Subcutaneous adipose tissue (tissue), 4 donors: ENCODE results near the gene ELFN2. TPM values are rescaled to one million over a fixed set of nuclear protein-coding genes. Genes with fewer than 3 reads are reported as not detected.

Experiments used
- CTCF ChIP-seq: fragments of 450-650 bp; IDR thresholded peaks from one replicate; pipeline ENCODE4 v1.5.1; 2016; ENCODE audit warnings: low read depth, mild to moderate bottlenecking, control low read depth, antibody characterized with exemption, moderate library complexity
- total RNA-seq, 4 donors: library from RNA; depleted of rRNA; stranded (reverse); fragments of >200 nt; gene quantifications; one replicate each; pipeline ENCODE4 v1.1.0, GENCODE V29; 2016

Gene ELFN2
- total RNA-seq, 4 donors from 2014 or later, result not detected

DNA sequence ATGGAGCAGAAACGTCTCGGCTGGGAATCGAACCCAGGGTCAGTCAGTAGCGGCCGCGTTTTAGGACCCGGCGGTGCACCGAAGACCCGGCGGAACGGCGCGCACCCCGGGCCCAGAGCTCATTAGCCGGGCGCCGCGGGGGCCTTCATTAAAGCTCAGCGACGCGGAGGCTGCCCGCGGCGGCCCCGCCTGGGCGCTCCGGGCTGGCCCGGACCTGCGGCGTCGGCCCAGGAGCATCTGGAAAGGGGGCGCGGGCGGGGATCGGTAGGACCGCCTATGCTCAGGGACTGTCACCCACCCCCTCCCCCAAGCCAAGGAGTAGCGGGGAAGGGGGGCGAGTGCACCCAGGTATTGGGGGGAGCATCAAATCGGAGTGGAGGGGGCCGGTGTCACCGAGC, 92.8 kb downstream of the ELFN2 start:
- no peak for TF ChIP-seq CTCF

- no peak for TF ChIP-seq CTCF
Measured at GRCh38 chr22:37333724-37334460, 93.4 kb downstream of the ELFN2 start.

DNA sequence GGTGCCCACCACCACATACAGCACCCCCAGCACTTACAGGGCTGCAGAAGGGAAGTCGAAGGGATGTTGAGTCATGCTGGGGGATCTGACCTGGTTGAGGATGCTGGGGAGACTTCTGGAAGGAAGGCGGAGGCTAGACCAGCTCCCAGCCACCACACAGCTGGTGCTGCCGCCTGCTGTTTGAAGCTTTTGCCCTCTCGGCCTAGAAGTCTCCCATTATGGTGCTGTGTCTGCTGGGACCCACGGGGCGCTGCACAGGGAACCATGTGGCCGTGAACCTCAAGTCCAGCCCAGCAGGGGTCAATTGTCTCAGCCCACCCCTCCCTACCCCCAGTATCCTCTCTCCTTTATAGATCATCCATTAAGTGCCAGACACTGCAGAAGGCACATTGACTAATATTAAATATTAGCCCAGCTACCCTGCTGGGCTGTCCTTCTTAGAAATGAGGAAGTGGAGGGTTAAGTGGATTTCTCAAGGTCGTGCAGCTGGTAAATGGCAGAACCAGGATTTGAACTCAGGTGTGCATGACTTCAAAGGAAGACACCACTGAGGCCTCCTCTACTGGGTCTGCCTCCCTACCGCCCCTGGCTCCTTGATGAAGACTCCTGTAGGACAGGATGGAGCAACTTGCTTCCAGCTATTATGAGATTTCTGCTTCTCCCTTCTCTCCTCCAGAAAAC, 95.3 kb downstream of the ELFN2 start:
- TF ChIP-seq CTCF, result no peak

DNA sequence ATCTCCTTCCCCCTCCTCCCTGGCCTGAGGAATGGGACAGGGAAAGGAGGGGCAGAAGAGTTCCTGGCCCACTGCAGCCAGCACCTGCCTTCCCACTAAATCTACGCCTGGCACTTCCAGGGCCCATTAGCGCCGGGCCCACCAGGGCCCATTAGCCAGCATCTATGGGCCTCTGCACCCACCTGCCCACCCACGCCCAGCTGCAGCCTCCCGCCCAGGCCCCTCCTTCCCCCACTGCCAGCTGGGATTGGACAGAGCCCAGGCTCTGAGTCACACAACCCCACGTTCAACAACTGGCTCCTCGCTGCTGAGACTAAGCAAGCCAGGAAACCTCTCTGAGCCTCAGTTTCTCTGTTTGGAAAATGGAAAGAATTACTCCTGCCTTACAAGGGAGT, 96.2 kb downstream of the ELFN2 start:
- no peak for TF ChIP-seq CTCF

- no peak for TF ChIP-seq CTCF
Measured at GRCh38 chr22:37330200-37331033, 96.9 kb downstream of the ELFN2 start.

DNA sequence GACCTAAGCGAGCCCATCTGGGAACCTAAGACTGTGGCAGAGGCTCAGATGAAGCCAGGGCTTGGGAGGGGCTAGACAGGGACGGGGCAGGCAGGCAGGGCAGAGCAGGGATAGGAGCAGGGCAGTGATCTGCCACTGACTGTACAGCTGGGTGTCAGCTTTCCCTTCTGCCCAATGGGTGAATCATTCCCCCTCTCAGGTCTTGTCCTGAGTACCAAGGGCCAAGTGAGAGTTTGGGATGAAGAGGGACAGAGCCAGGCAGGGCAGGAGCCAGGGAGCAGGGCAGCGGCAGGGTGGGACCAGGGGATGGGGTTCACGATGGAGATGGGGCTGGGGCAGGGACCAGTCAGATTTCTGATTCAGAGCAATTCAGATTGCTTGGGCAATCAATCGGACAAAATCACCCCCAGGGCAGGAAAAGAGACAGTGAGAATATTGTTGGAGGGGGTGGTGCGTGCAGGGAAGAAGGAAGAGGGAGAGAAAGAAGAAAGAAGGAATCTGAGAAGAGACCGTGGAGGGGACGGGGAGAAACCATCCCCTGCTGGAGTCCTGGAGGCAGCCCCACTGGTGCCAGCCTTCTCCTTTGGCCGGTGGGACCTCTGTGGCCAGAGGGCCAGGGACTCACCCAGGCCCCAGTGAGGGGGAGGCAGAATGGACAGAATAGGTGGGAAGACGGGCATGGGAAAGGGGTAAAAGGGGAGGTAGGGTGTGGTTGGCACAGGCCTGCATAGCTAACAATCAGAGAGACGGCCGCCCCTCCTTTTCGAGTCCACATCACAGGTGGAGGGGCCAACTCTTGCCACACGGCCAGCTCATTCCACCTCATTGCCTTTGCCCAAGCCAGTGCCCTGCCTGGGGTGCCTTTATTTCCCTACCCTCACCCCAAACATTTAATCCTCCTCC, 97.8 kb downstream of the ELFN2 start:
- TF ChIP-seq CTCF, result no peak
